ENCODE measurements around the gene RAB3D. TPM values are rescaled to one million over a fixed set of nuclear protein-coding genes. Genes with fewer than 3 reads are reported as not detected.

The RAB3D gene
- total RNA-seq, 1 experiment from 2014 or later: 28.9 TPM

DNA sequence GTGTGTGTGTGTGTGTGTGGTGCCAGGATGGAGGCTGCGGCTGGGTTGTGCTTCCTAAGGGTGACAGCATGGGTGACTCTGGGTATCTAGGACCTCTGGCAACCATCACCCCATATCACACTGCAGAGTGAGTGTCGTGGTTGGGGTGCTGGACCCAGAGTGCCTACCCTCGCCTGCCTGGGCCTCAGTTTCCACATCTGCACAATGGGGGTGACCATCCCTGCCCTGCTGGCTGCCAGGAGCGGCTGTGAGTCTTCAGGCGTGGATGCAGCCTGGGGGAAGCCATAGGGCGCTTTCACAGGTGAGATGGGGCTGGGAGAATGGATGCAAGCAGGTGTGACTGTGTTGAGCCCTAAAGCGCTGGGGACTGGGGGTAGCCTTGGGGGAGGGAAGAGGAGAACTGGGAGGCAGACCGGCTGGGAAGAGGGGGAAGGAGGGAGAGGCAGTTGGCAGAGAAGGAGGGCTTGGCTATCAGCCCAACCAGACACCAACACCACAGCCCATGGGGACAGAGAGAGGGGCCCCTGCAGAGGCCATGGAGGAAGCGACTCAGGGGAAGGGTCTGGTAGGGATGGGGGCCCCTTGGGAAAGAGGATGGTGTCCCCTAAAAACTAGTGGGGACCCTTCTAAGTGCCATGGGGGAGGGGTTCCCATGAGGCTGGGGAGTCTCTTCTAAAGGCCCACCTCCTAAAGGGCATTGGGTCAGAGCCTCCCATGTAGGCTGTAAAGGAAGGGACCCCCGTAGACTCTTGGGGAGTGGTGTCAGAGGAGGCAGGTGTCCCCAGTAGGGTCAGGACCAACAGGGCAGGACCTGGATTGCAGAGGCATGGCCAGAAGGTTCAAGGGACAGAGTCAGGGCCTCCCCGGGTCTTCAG, 17.5 kb upstream of the RAB3D start (continued):
- TF ChIP-seq EGR1 (IDR thresholded peaks at IDR 0.05; ENCODE audit: low read depth) (no peak), EZH2phosphoT487 (IDR thresholded peaks at IDR 0.05; ENCODE audit: borderline replicate concordance) (no peak), TCF7L2 (IDR thresholded peaks at IDR 0.05; ENCODE audit: borderline replicate concordance, extremely low read depth, insufficient read depth, insufficient read length) (no peak), POLR2A (IDR thresholded peaks at IDR 0.05; ENCODE audit: borderline replicate concordance, extremely low read depth, insufficient read depth, insufficient read length) (no peak), CBX3 (IDR thresholded peaks at IDR 0.05; ENCODE audit: low read depth) (no peak), CEBPB (IDR thresholded peaks at IDR 0.05; ENCODE audit: low read depth) (no peak), SRF (IDR thresholded peaks at IDR 0.05; ENCODE audit: low read depth) (no peak), FOSL1 (IDR thresholded peaks at IDR 0.05; ENCODE audit: low read depth) (no peak), RAD21 (IDR thresholded peaks at IDR 0.05; ENCODE audit: low read depth) (no peak), EZH2 (IDR thresholded peaks at IDR 0.05) (no peak)

DNA sequence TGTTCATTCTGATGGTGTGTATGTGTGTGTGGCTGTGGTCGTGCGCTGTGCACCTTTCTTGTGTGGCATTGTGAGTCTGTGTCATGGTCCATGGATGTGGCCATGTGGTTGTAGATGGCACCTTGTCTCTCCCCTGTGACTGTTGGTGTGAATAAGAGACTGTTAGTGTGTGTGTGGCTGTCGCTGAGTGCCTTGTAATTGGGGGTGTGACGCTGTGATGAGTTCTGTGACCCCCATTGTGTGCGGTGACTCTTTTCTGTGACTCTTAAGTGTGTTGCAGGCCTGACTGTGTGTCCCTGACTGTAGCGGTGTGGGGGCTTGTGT, 16.6 kb upstream of the RAB3D start:
- H2AFZ ChIP-seq (ENCODE audit: low read depth, low read length, poor library complexity, severe bottlenecking): no peak overlapping the region

More for the DNA sequence above, 16.6 kb upstream of the RAB3D start:
- TF ChIP-seq EGR1 (IDR thresholded peaks at IDR 0.05; ENCODE audit: low read depth): no peak
- TF ChIP-seq SRF (IDR thresholded peaks at IDR 0.05; ENCODE audit: low read depth): no peak
- TF ChIP-seq SIN3A (IDR thresholded peaks at IDR 0.05; ENCODE audit: low read depth): no peak
- no peak for TF ChIP-seq FOSL1 (IDR thresholded peaks at IDR 0.05; ENCODE audit: low read depth)
- TF ChIP-seq EZH2 (IDR thresholded peaks at IDR 0.05): no peak
- TF ChIP-seq ZFX (IDR thresholded peaks at IDR 0.05): no peak
- no peak for TF ChIP-seq YY1 (IDR thresholded peaks at IDR 0.05; ENCODE audit: extremely low read depth, insufficient replicate concordance, low read depth, low read length)
- TF ChIP-seq, protein P1, sequence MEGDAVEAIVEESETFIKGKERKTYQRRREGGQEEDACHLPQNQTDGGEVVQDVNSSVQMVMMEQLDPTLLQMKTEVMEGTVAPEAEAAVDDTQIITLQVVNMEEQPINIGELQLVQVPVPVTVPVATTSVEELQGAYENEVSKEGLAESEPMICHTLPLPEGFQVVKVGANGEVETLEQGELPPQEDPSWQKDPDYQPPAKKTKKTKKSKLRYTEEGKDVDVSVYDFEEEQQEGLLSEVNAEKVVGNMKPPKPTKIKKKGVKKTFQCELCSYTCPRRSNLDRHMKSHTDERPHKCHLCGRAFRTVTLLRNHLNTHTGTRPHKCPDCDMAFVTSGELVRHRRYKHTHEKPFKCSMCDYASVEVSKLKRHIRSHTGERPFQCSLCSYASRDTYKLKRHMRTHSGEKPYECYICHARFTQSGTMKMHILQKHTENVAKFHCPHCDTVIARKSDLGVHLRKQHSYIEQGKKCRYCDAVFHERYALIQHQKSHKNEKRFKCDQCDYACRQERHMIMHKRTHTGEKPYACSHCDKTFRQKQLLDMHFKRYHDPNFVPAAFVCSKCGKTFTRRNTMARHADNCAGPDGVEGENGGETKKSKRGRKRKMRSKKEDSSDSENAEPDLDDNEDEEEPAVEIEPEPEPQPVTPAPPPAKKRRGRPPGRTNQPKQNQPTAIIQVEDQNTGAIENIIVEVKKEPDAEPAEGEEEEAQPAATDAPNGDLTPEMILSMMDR (IDR thresholded peaks at IDR 0.05 in 2 of 3, conservative IDR thresholded peaks at IDR 0.05 in 1 of 3; ENCODE audit: borderline replicate concordance in 1 of 3, insufficient read depth in 1 of 3, low read depth in 2 of 3, low read length in 2 of 3): no peak
- TF ChIP-seq CEBPB (IDR thresholded peaks at IDR 0.05; ENCODE audit: low read depth): no peak
- Histone ChIP-seq H3K79me2 (ENCODE audit: insufficient read depth, low read length) (no peaks in the 10 kb centered on the region), H3K4me1 (ENCODE audit: control insufficient read depth in 1 of 2, insufficient read depth in 2 of 2, low read length in 2 of 2) (peaks cover 2 to 15% of the 10 kb centered on the region in 2 experiments; a peak in 3 of 4 replicates), H3K27ac (ENCODE audit: low read depth, low read length) (no peak overlapping the region; the same call in 1 of the 2 replicates), H3K9me2 (ENCODE audit: insufficient read depth) (no peaks in the 10 kb centered on the region), H4K20me1 (ENCODE audit: insufficient read depth) (no peaks in the 10 kb centered on the region), H3K4me3 (replicated peaks in 1 of 2; ENCODE audit: low read depth in 1 of 2, low read length in 2 of 2) (peak overlapping the region; percentile 53 to 65), H3K9me3 (ENCODE audit: control insufficient read depth in 1 of 2, insufficient read depth in 1 of 2, low read depth in 1 of 2, low read length in 2 of 2) (no peaks in the 10 kb centered on the region), H3K36me3 (ENCODE audit: control insufficient read depth in 1 of 2, insufficient read depth in 2 of 2, low read length in 2 of 2) (0 out of 4 replicates have a peak, but pooled peaks cover 0 to 2% of the 10 kb centered on the region in 2 experiments), H3K4me2 (ENCODE audit: low read length) (peak overlapping the region; percentile 86), H3K9ac (ENCODE audit: low read length) (peak overlapping the region; percentile 63), H3K27me3 (ENCODE audit: insufficient read depth, low read length) (no peaks in the 10 kb centered on the region)
- DNase-seq (ENCODE audit: low read depth, low spot score) (no peak), ATAC-seq (no peak)
- ChIA-PET CTCF (no interaction called here), RAD21 (ENCODE audit: low non-redundant PET in 1 of 2, low total read pairs in 2 of 2, uncharacterized antibody in 2 of 2, unreplicated experiment in 2 of 2) (no interaction called here), POLR2A (no interaction called here)
- intact Hi-C loops (cut with micrococcal nuclease): no loop called here
- BruUV-seq (replicated peaks): TSS peak; percentile 68

All from HCT116 (cell line).